Hair follicular keratinocyte (primary cell): ENCODE data around the gene DNPEP. TPM values are rescaled to one million over a fixed set of nuclear protein-coding genes. Genes with fewer than 3 reads are reported as not detected.

ENCODE experiments used
- total RNA-seq: library from RNA; depleted of rRNA; stranded (reverse); fragments of >200 nt; gene quantifications from 2 replicates; pipeline ENCODE4 v1.2.3, GENCODE V29; 2015

The DNPEP gene
- 46.6 and 51.1 TPM in 2 replicates for total RNA-seq

DNA sequence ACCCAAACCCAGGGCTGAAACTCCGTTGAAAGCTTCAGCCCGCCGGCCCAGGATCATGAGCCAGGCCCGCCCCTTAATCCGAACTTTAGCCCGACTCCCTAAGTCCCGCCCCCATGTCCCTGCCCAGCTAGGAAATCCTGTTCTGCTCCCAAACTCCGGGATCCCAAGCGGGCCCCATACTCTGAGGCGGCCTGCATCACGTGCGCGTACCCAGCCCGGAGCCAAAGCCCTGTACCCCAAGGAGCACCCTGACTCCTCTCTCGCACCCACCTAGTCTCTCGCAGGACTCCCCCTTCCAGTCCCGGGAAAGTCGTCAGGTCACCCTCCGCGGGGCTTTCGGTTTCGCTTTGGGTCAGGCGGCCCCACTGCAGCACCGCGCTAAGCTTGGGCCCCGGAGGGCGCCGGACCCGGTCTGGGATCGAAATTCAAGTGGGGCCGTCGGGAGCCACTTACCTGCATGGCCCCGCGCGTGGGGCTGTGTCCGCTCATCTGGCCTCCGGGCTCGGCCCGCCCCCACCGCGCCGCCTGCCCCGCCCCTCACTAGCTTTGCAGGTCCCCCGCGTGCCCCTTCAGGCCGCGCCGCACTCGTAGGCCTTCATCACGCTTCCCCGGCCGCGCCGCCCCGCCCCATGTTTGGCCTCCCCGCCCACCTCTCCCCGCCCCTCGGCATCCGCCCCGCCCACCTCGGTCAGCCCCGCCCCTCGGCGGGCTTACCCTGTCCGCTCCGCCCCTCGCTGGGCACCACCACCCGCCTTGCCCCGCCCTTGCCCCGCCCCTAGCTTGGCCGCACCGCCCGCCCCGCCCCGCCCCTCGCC, at the start of gene DNPEP:
DNPEP (minus strand) TSS at position 607 of the 815 bp plus-strand sequence; CDS start at position 489, 118 bp downstream.

DNA sequence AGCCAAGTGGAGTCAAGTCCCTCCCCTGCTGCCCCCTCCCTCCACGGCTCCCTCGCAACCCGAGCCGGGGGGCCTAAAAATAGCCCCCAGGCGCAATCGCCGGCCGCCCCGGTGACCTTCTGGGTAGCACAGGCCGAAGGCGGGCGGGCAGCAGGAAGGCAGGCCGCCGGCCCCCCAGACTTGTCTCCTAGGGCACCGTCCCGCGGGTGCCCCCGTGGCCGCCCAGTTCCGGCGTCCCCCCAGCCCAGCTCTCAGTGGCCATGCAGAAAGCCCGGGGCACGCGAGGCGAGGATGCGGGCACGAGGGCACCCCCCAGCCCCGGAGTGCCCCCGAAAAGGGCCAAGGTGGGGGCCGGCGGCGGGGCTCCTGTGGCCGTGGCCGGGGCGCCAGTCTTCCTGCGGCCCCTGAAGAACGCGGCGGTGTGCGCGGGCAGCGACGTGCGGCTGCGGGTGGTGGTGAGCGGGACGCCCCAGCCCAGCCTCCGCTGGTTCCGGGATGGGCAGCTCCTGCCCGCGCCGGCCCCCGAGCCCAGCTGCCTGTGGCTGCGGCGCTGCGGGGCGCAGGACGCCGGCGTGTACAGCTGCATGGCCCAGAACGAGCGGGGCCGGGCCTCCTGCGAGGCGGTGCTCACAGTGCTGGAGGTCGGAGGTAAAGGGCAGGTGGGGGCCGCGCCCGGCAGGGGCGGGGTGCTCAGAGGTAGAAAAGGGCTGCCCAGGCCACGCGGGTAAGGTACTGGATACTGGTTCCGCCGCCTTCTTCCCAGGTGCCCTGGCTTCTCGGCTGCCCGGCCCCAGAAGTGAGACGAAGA, 47.2 kb upstream of the DNPEP start, which contains the start of gene SPEG:
SPEG (plus strand) TSS at position 126 of the 808 bp plus-strand sequence; CDS start at position 261, 135 bp downstream.

DNA sequence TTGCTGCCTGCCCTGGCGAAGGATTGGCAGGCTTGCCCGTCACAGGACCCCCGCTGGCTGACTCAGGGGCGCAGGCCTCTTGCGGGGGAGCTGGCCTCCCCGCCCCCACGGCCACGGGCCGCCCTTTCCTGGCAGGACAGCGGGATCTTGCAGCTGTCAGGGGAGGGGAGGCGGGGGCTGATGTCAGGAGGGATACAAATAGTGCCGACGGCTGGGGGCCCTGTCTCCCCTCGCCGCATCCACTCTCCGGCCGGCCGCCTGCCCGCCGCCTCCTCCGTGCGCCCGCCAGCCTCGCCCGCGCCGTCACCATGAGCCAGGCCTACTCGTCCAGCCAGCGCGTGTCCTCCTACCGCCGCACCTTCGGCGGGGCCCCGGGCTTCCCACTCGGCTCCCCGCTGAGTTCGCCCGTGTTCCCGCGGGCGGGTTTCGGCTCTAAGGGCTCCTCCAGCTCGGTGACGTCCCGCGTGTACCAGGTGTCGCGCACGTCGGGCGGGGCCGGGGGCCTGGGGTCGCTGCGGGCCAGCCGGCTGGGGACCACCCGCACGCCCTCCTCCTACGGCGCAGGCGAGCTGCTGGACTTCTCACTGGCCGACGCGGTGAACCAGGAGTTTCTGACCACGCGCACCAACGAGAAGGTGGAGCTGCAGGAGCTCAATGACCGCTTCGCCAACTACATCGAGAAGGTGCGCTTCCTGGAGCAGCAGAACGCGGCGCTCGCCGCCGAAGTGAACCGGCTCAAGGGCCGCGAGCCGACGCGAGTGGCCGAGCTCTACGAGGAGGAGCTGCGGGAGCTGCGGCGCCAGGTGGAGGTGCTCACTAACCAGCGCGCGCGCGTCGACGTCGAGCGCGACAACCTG, 30.7 kb upstream of the DNPEP start, which contains the start of gene DES:
DES (plus strand) TSS at position 223 of the 857 bp plus-strand sequence; CDS start at position 309, 86 bp downstream.

DNA sequence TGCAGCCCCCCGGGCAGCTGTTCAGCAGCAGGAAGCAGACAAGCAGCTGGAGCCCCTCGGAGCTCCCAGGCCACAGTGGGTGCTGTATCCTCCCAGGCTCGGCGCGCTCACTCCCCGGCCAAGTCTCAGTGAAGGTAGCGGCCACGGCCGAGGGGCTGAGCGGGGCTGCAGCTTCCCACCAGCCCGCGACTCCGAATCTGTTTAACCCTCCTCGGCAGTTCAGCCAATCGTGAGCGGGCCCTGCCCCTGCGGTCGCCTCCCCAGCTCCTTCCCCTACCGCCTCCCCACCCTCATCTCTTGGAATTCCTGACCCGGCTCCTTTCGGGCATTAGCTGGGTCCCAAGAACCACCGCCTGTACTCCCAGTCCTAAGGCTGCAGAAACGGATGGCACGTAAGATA, 55.2 kb downstream of the DNPEP start, which contains the start of gene RESP18:
RESP18 (minus strand) TSS at position 203 of the 400 bp plus-strand sequence.

Other genes starting within 250 kb of the DNPEP start
- gene NHEJ1, start 227.1 kb downstream of the DNPEP start, total RNA-seq: 7.3 and 12.3 TPM in 2 replicates
- 0.11 and 0.39 TPM in 2 replicates for gene SLC23A3, start 217.9 kb downstream of the DNPEP start, total RNA-seq
- gene CNPPD1, start 211.0 kb downstream of the DNPEP start, total RNA-seq: 40.1 and 43.7 TPM in 2 replicates
- 44.2 and 46.0 TPM in 2 replicates for gene RETREG2, start 209.6 kb downstream of the DNPEP start, total RNA-seq
- gene ZFAND2B, start 181.1 kb downstream of the DNPEP start, total RNA-seq: 38.2 and 42.1 TPM in 2 replicates
- gene ABCB6, start 169.0 kb downstream of the DNPEP start, total RNA-seq: 9.5 and 15.1 TPM in 2 replicates
- gene ATG9A, start 158.3 kb downstream of the DNPEP start, total RNA-seq: 36.9 and 40.2 TPM in 2 replicates
- gene ANKZF1, start 158.1 kb downstream of the DNPEP start, total RNA-seq: 23.5 and 27.4 TPM in 2 replicates
- 8.0 and 10.2 TPM in 2 replicates for gene GLB1L, start 142.5 kb downstream of the DNPEP start, total RNA-seq
- 13.7 and 38.1 TPM in 2 replicates for gene STK16, start 142.4 kb downstream of the DNPEP start, total RNA-seq
- gene TUBA4B, start 134.7 kb downstream of the DNPEP start, total RNA-seq: not detected in 2 replicates
- gene TUBA4A, start 134.0 kb downstream of the DNPEP start, total RNA-seq: 253 and 330 TPM in 2 replicates
- 21.4 and 25.8 TPM in 2 replicates for gene DNAJB2, start 108.5 kb downstream of the DNPEP start, total RNA-seq
- 0.08 TPM in 1 of 2 replicates, not detected in the other for gene PTPRN, start 78.5 kb downstream of the DNPEP start, total RNA-seq
- not detected in 2 replicates for gene RESP18, start 55.2 kb downstream of the DNPEP start, total RNA-seq
- gene DES, start 30.5 kb upstream of the DNPEP start, total RNA-seq: not detected in 2 replicates
- 13.8 and 30.5 TPM in 2 replicates for gene SPEG, start 46.9 kb upstream of the DNPEP start, total RNA-seq
- 56.1 and 82.3 TPM in 2 replicates for gene GMPPA, start 111.0 kb upstream of the DNPEP start, total RNA-seq
- gene ASIC4, start 126.6 kb upstream of the DNPEP start, total RNA-seq: 0.16 TPM in 1 of 2 replicates, not detected in the other
- 171 and 235 TPM in 2 replicates for gene CHPF, start 155.9 kb upstream of the DNPEP start, total RNA-seq
- 0.47 and 1.7 TPM in 2 replicates for gene TMEM198, start 156.1 kb upstream of the DNPEP start, total RNA-seq
- 29.7 and 38.7 TPM in 2 replicates for gene OBSL1, start 183.6 kb upstream of the DNPEP start, total RNA-seq
- 0.19 TPM in 1 of 2 replicates, not detected in the other for gene INHA, start 184.4 kb upstream of the DNPEP start, total RNA-seq
- 14.8 and 18.6 TPM in 2 replicates for gene STK11IP, start 209.9 kb upstream of the DNPEP start, total RNA-seq
- 11.7 and 13.7 TPM in 2 replicates for gene SLC4A3, start 239.7 kb upstream of the DNPEP start, total RNA-seq